Small intestine (tissue), 7 donors: Measurements from ENCODE around the gene EGFR. TPM values are rescaled to one million over a fixed set of nuclear protein-coding genes. Genes with fewer than 3 reads are reported as not detected.

Source experiments
- DNase-seq, 2 donors: peaks; one replicate each; pipeline versions ENCODE4 v3.0.0 to v3.0.0-alpha.2; 2013
- FAIRE-seq: peaks from 2 replicates; lab custom pipeline; 2012; peaks lifted over from hg19 to GRCh38; lab: Jason Lieb, UNC
- H3K27ac ChIP-seq, 3 donors: one replicate each; pipeline ENCODE4 v1.5.1; 2013; ENCODE audit warnings: low read length in 2 of 3, mild to moderate bottlenecking in 2 of 3, control low read depth in 1 of 3, inconsistent platforms in 1 of 3, low read depth in 1 of 3, moderate library complexity in 1 of 3
- H3K27me3 ChIP-seq, 3 donors: one replicate each; pipeline ENCODE4 v1.6.1; 2013; ENCODE audit warnings: low read length in 3 of 3, inconsistent platforms in 1 of 3; ENCODE audit not compliant: control insufficient read depth in 3 of 3, insufficient read depth in 3 of 3
- H3K36me3 ChIP-seq, 3 donors: one replicate each; pipeline ENCODE4 v1.6.1; 2013; ENCODE audit warnings: low read length in 3 of 3, inconsistent platforms in 1 of 3, low read depth in 1 of 3, mild to moderate bottlenecking in 1 of 3, moderate library complexity in 1 of 3; ENCODE audit not compliant: control insufficient read depth in 3 of 3, insufficient read depth in 2 of 3
- H3K4me1 ChIP-seq, 3 donors: one replicate each; pipeline ENCODE4 v1.6.1; 2013; ENCODE audit warnings: low read length in 2 of 3, inconsistent platforms in 1 of 3, low read depth in 1 of 3, mild to moderate bottlenecking in 1 of 3, moderate library complexity in 1 of 3; ENCODE audit not compliant: control insufficient read depth in 3 of 3, insufficient read depth in 2 of 3
- H3K4me3 ChIP-seq, 3 donors: one replicate each; pipeline ENCODE4 v1.5.1; 2013; ENCODE audit warnings: low read length in 3 of 3, control low read depth in 1 of 3, inconsistent platforms in 1 of 3, low read depth in 1 of 3, mild to moderate bottlenecking in 1 of 3, moderate library complexity in 1 of 3
- H3K9me3 ChIP-seq, 2 donors: one replicate each; pipeline ENCODE4 v1.6.1; 2013; ENCODE audit warnings: low read depth in 1 of 2, low read length in 1 of 2; ENCODE audit not compliant: control insufficient read depth in 2 of 2, insufficient read depth in 1 of 2
- WGBS, 3 donors: extraction: QIAGEN DNeasy Blood & Tissue Kit; methylation state at CpG; one replicate each; pipeline ENCODE4 v1.1.7; 2013; 5-methylcytosine and 5-hydroxymethylcytosine counted together
- polyA plus RNA-seq, 4 donors: library from polyadenylated mRNA; stranded (reverse) in 3 of 4; unstranded in 1 of 4; fragments of 200-250 nt in 3 of 4; fragments of 120-200 nt in 1 of 4; gene quantifications; one replicate each; pipeline versions ENCODE4 v1.2.1 to v1.2.3, GENCODE V29; 2013
- donor health status: healthy with polysubstance abuse.
- donor health status: control.
- donor health status: control.
- donor health status: Bipolar disorder and iron deficiency.
- donor health status: healthy.

EGFR gene
- polyA plus RNA-seq, 4 donors: 2.2 to 30.5 (median 6.0) TPM

GRCh38 chr7:55240418-55241142, 221.8 kb downstream of the EGFR start:
- Histone ChIP-seq H3K4me3 (no peak overlapping the region), H3K9me3 (no peaks in the 10 kb centered on the region), H3K36me3 (no peaks in the 10 kb centered on the region), H3K27me3 (no peaks in the 10 kb centered on the region), H3K27ac (no peak overlapping the region), H3K4me1 (peaks cover 0 to 9% (median 0%) of the 10 kb centered on the region in 3 donors)
- FAIRE-seq (no peak), DNase-seq (no peak)
- 80 to 87% (median 84%) methylated on average over 16 of the region's 16 CpGs for WGBS, 3 donors

GRCh38 chr7:55241958-55242357, 223.1 kb downstream of the EGFR start:
- DNase-seq: peak in 1 of 2 donors; percentile 45
- Histone ChIP-seq H3K36me3 (no peaks in the 10 kb centered on the region), H3K9me3 (no peaks in the 10 kb centered on the region), H3K4me3 (no peak overlapping the region), H3K27me3 (no peaks in the 10 kb centered on the region), H3K4me1 (peaks cover 0 to 9% (median 0%) of the 10 kb centered on the region in 3 donors), H3K27ac (no peak overlapping the region)
- 27 to 61% (median 50%) methylated on average over 6 of the region's 6 CpGs for WGBS, 3 donors
- FAIRE-seq: no peak

GRCh38 chr7:55242613-55243012, 223.8 kb downstream of the EGFR start:
- 76 to 81% (median 77%) methylated on average over 2 of the region's 2 CpGs for WGBS, 3 donors
- H3K36me3 ChIP-seq: no peaks in the 10 kb centered on the region
- H3K4me3 ChIP-seq: no peak overlapping the region
- no peaks in the 10 kb centered on the region for H3K9me3 ChIP-seq
- peaks cover 0 to 9% (median 0%) of the 10 kb centered on the region in 3 donors for H3K4me1 ChIP-seq
- FAIRE-seq: no peak
- H3K27me3 ChIP-seq: no peaks in the 10 kb centered on the region
- H3K27ac ChIP-seq: no peak overlapping the region
- no peak for DNase-seq

- Histone ChIP-seq H3K27me3 (no peaks in the 10 kb centered on the region), H3K4me1 (peaks cover 0 to 9% (median 0%) of the 10 kb centered on the region in 3 donors), H3K36me3 (no peaks in the 10 kb centered on the region), H3K9me3 (no peaks in the 10 kb centered on the region), H3K27ac (peak overlapping the region in 1 of 3 donors; percentile 56), H3K4me3 (no peak overlapping the region)
- no peak for FAIRE-seq
- WGBS, 3 donors: 83 to 92% (median 86%) methylated on average over 13 of the region's 13 CpGs
- DNase-seq: no peak
Measured at GRCh38 chr7:55244006-55244745, 225.4 kb downstream of the EGFR start.

GRCh38 chr7:55245271-55245723, 226.5 kb downstream of the EGFR start:
- Histone ChIP-seq H3K27ac (peak overlapping the region in 1 of 3 donors; percentile 56), H3K36me3 (no peaks in the 10 kb centered on the region), H3K9me3 (no peaks in the 10 kb centered on the region), H3K4me3 (no peak overlapping the region), H3K4me1 (peaks cover 0 to 9% (median 0%) of the 10 kb centered on the region in 3 donors), H3K27me3 (no peaks in the 10 kb centered on the region)
- DNase-seq: peak in 1 of 2 donors; percentile 65
- 62 to 78% (median 74%) methylated on average over 11 of the region's 11 CpGs for WGBS, 3 donors
- FAIRE-seq: no peak

- Histone ChIP-seq H3K36me3 (no peaks in the 10 kb centered on the region), H3K9me3 (no peaks in the 10 kb centered on the region), H3K27me3 (no peaks in the 10 kb centered on the region), H3K4me1 (peaks cover 0 to 8% (median 0%) of the 10 kb centered on the region in 3 donors), H3K4me3 (no peak overlapping the region), H3K27ac (peak overlapping the region in 1 of 3 donors; percentile 16)
- FAIRE-seq (no peak), DNase-seq (no peak)
- WGBS, 3 donors: 90 to 95% (median 91%) methylated on average over 5 of the region's 5 CpGs
Measured at GRCh38 chr7:55246171-55246570, 227.4 kb downstream of the EGFR start.

GRCh38 chr7:55247428-55247827, 228.6 kb downstream of the EGFR start:
- Histone ChIP-seq H3K36me3 (no peaks in the 10 kb centered on the region), H3K27ac (no peak overlapping the region), H3K27me3 (no peaks in the 10 kb centered on the region), H3K9me3 (no peaks in the 10 kb centered on the region), H3K4me1 (peaks cover 0 to 4% (median 0%) of the 10 kb centered on the region in 3 donors), H3K4me3 (no peak overlapping the region)
- DNase-seq (no peak), FAIRE-seq (no peak)
- WGBS, 3 donors: 45 to 72% (median 52%) methylated on average over 1 of the region's 1 CpG

GRCh38 chr7:55248526-55248925, 229.7 kb downstream of the EGFR start:
- H3K9me3 ChIP-seq: no peaks in the 10 kb centered on the region
- FAIRE-seq: no peak
- WGBS, 3 donors: 92 to 96% (median 93%) methylated on average over 10 of the region's 10 CpGs

More at GRCh38 chr7:55248526-55248925, 229.7 kb downstream of the EGFR start:
- DNase-seq: no peak
- H3K4me3 ChIP-seq: no peak overlapping the region
- H3K27ac ChIP-seq: no peak overlapping the region
- H3K27me3 ChIP-seq: peaks cover 0 to 3% (median 0%) of the 10 kb centered on the region in 3 donors
- H3K4me1 ChIP-seq: peaks cover 0 to 4% (median 0%) of the 10 kb centered on the region in 3 donors
- no peaks in the 10 kb centered on the region for H3K36me3 ChIP-seq
